K562 (cell line): ENCODE data around the gene S100A2.

Experiments
- ATF3 ChIP-seq, 2 experiments: fragments of 450-650 bp in 1 of 2; sonication (generic) in 1 of 2; formaldehyde crosslinking in 1 of 2; IDR thresholded peaks in 1 of 2; conservative IDR thresholded peaks in 1 of 2; 2 replicates each; pipeline versions ENCODE4 v1.6.1 to v1.8.1; 2016 to 2023; ENCODE audit warnings: mild to moderate bottlenecking in 2 of 2, moderate library complexity in 2 of 2, inconsistent platforms in 1 of 2, missing genetic modification reagents in 1 of 2
- CHD4 ChIP-seq: fragments of 200-600 bp; sonication (generic); IDR thresholded peaks from 3 replicates; pipeline ENCODE4 v1.6.1; 2012; ENCODE audit warnings: low read depth, mild to moderate bottlenecking, mixed read lengths, low read length, inconsistent platforms; ENCODE audit not compliant: insufficient read depth, insufficient replicate concordance, poor library complexity, severe bottlenecking
- ETV6 ChIP-seq, 3 experiments: fragments of 150-350 bp in 1 of 3; sonication (generic) in 1 of 3; formaldehyde crosslinking in 1 of 3; IDR thresholded peaks; 2 replicates each; pipeline versions ENCODE4 v1.6.1 to v1.8.0; 2014 to 2022; ENCODE audit warnings: borderline replicate concordance in 2 of 3, low read depth in 2 of 3, antibody characterized with exemption in 1 of 3, low read length in 1 of 3, mild to moderate bottlenecking in 1 of 3, missing genetic modification reagents in 1 of 3
- LARP7 ChIP-seq: fragments of 450-650 bp; IDR thresholded peaks from 2 replicates; pipeline ENCODE4 v1.6.1; 2016
- POLR2A ChIP-seq: fragments of 450-650 bp; conservative IDR thresholded peaks from 2 replicates; pipeline ENCODE4 v1.6.1; 2016
- POLR2AphosphoS5 ChIP-seq: IDR thresholded peaks from 2 replicates; pipeline ENCODE4 v1.6.1; 2011; ENCODE audit warnings: mild to moderate bottlenecking, low read depth, low read length, moderate library complexity; ENCODE audit not compliant: control insufficient read depth, insufficient read depth
- REST ChIP-seq, 2 experiments: fragments of 450-650 bp; formaldehyde crosslinking in 1 of 2; IDR thresholded peaks; 2 replicates each; pipeline versions ENCODE4 v1.4.0 to v1.6.1; 2014 to 2020; ENCODE audit warnings: mild to moderate bottlenecking in 2 of 2, borderline replicate concordance in 1 of 2, low read depth in 1 of 2
- SMAD1 ChIP-seq: fragments of 150-350 bp; IDR thresholded peaks from 2 replicates; pipeline ENCODE4 v1.6.1; 2014; ENCODE audit warnings: low read length, low read depth; ENCODE audit not compliant: partially characterized antibody
- ZHX1 ChIP-seq: fragments of 150-350 bp; conservative IDR thresholded peaks from 2 replicates; pipeline ENCODE4 v1.6.1; 2014; ENCODE audit warnings: low read length
- ZKSCAN3 ChIP-seq: fragments of 250-450 bp; sonication (Bioruptor Pico); IDR thresholded peaks from 2 replicates; pipeline ENCODE4 v1.4.0; 2020
- ZKSCAN8 ChIP-seq: fragments of 200-800 bp; sonication (Bioruptor generic); IDR thresholded peaks from 2 replicates; pipeline ENCODE4 v1.6.1; 2016; ENCODE audit warnings: missing genetic modification characterization, missing compliant biosample characterization
- ZNF24 ChIP-seq: fragments of 450-650 bp; IDR thresholded peaks from 2 replicates; pipeline ENCODE4 v1.6.1; 2016
- ZNF561 ChIP-seq: fragments of 450-650 bp; formaldehyde crosslinking; conservative IDR thresholded peaks from 2 replicates; pipeline ENCODE4 v1.4.0; 2020; ENCODE audit warnings: mild to moderate bottlenecking, moderate library complexity

GRCh38 chr1:153560771-153561465, 4.7 kb downstream of the S100A2 start:
- no peak for TF ChIP-seq POLR2AphosphoS5
- no peak for TF ChIP-seq ETV6 (IDR thresholded peaks at IDR 0.05; ENCODE audit: borderline replicate concordance in 1 of 2, low read depth in 2 of 2, low read length in 1 of 2)
- no peak for TF ChIP-seq ETV6 (CRISPR knock-in tag; IDR thresholded peaks at IDR 0.05; ENCODE audit: borderline replicate concordance)
- TF ChIP-seq ZNF561 (CRISPR knock-in tag): no peak
- TF ChIP-seq ATF3 (IDR thresholded peaks at IDR 0.05): no peak
- no peak for TF ChIP-seq ATF3 (CRISPR knock-in tag; conservative IDR thresholded peaks at IDR 0.05)
- no peak for TF ChIP-seq ZKSCAN3 (CRISPR knock-in tag)
- TF ChIP-seq REST (IDR thresholded peaks at IDR 0.05; ENCODE audit: borderline replicate concordance): no peak
- TF ChIP-seq REST (CRISPR knock-in tag; IDR thresholded peaks at IDR 0.05; ENCODE audit: low read depth): no peak
- TF ChIP-seq LARP7: no peak
- no peak for TF ChIP-seq ZNF24
- no peak for TF ChIP-seq POLR2A
- no peak for TF ChIP-seq CHD4
- TF ChIP-seq SMAD1: no peak
- no peak for TF ChIP-seq ZHX1
- no peak for TF ChIP-seq ZKSCAN8 (CRISPR knock-in tag)
